Stomach (tissue), 4 donors: ENCODE data around the gene STPG2.

Source experiments
- CTCF ChIP-seq, 7 experiments: fragments of 450-650 bp in 4 of 7; fragments of 200-600 bp in 3 of 7; sonication (generic) in 3 of 7; IDR thresholded peaks; one replicate each; pipeline ENCODE4 v1.5.1; 2016 to 2019; ENCODE audit warnings: antibody characterized with exemption in 7 of 7, control low read depth in 2 of 7, mild to moderate bottlenecking in 1 of 7
- POLR2A ChIP-seq, 4 donors: fragments of 450-650 bp; IDR thresholded peaks; one replicate each; pipeline ENCODE4 v1.6.1; 2016; ENCODE audit warnings: antibody characterized with exemption in 4 of 4, control low read depth in 2 of 4, mild to moderate bottlenecking in 1 of 4, moderate library complexity in 1 of 4

DNA sequence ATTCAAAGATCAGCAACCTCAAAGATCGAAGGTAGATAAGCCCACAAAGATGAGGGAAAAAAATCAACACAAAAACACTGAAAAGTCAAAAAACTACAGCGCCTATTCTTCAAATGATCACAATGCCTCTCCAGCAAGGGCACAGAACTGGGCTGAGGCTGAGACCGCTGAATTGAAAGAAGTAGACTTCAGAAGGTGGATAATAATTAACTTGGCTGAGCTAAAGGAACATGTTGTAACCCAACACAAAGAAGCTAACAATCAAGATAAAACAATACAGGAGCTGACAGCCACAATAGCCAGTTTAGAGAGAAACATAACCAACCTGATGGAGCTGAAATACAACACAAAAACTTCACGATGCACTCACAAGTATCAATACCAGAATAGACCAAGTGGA, 231.1 kb downstream of the STPG2 start:
- TF ChIP-seq POLR2A (IDR thresholded peaks at IDR 0.05): no peak
- no peak for TF ChIP-seq CTCF (IDR thresholded peaks at IDR 0.05)
